PC-3 (cell line): ENCODE measurements around the gene CEP128.

ENCODE experiments used
- EZH2 ChIP-seq: fragments of 300-600 bp; sonication (generic); IDR thresholded peaks from one replicate; pipeline ENCODE4 v1.6.1; 2017; ENCODE audit warnings: antibody characterized with exemption, mild to moderate bottlenecking, low read length; ENCODE audit not compliant: unreplicated experiment
- EZH2phosphoT487 ChIP-seq: fragments of 300-600 bp; sonication (generic); IDR thresholded peaks from 2 replicates; pipeline ENCODE4 v1.6.1; 2018; ENCODE audit warnings: mild to moderate bottlenecking, antibody characterized with exemption, low read length, borderline replicate concordance

DNA sequence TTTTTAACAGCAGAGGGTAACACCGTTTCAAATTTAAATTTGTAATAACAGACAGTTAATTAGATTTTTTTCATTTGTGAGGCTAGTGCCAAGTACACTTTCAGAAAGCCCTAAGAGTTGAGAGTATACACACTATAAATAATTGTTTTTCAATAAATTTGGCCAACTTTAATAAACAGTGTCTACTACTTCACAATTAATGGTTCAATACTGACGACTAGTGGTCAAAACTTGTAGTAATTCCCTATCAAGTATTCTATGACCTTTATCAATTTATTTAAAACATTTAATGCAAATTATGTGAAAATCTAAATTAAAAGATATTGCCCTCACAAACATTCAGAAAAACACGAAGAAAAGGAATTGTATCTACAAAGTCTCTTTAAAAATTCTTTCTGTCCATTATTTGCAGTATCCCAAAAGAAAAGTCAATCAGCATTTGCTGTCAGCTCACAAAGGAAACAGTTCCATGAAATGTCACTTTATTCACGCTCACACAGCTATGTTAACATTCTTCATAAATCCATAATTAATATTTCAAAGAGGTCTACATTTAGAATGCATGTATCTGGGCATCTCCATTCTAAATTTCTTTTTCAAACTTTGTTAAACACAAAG lies 91.2 kb downstream of the CEP128 start:
- TF ChIP-seq EZH2phosphoT487 (no peak), EZH2 (no peak)
